Measurements from ENCODE around the gene PCK2. TPM values are rescaled to one million over a fixed set of nuclear protein-coding genes. Genes with fewer than 3 reads are reported as not detected.

PCK2 gene
- total and polyA plus RNA-seq, 2 experiments from 2014 or later, result 68.7 to 88.8 TPM

GRCh38 chr14:24071836-24072430 lies 22.2 kb upstream of the PCK2 start:
- DNase-seq (ENCODE audit: low spot score), result no peak
- Histone ChIP-seq H3K79me2 (no peaks in the 10 kb centered on the region), H2AFZ (no peak overlapping the region), H3K4me1 (ENCODE audit: insufficient read depth) (peaks cover 1% of the 10 kb centered on the region), H3K27ac (no peak overlapping the region), H3K27me3 (peaks cover 3% of the 10 kb centered on the region), H4K20me1 (ENCODE audit: insufficient read depth, poor library complexity, severe bottlenecking) (no peaks in the 10 kb centered on the region), H3K4me2 (no peak overlapping the region), H3K36me3 (replicated peaks; ENCODE audit: insufficient read depth, low read depth) (no peaks in the 10 kb centered on the region), H3K9me3 (ENCODE audit: low read depth) (no peaks in the 10 kb centered on the region), H3K9me2 (replicated peaks; ENCODE audit: insufficient read depth) (no peaks in the 10 kb centered on the region), H3K4me3 (no peak overlapping the region)
- 82% methylated on average over 12 of the region's 12 CpGs for WGBS (ENCODE audit: low lambda C conversion rate, missing lambda C conversion rate)
- TF ChIP-seq CTCF (IDR thresholded peaks at IDR 0.05; ENCODE audit: poor library complexity) (no peak), EZH2phosphoT487 (IDR thresholded peaks at IDR 0.05; ENCODE audit: low read depth, severe bottlenecking, unreplicated experiment) (no peak), EZH2 (IDR thresholded peaks at IDR 0.05; ENCODE audit: borderline replicate concordance) (no peak)

- TF ChIP-seq EZH2 (IDR thresholded peaks at IDR 0.05; ENCODE audit: borderline replicate concordance) (no peak), EZH2phosphoT487 (IDR thresholded peaks at IDR 0.05; ENCODE audit: low read depth, severe bottlenecking, unreplicated experiment) (no peak), CTCF (IDR thresholded peaks at IDR 0.05; ENCODE audit: poor library complexity) (no peak)
- H3K4me1 ChIP-seq (ENCODE audit: insufficient read depth), result no peaks in the 10 kb centered on the region
- no peak overlapping the region for H3K27ac ChIP-seq
- no peaks in the 10 kb centered on the region for H3K79me2 ChIP-seq
- no peaks in the 10 kb centered on the region for H3K9me3 ChIP-seq (ENCODE audit: low read depth)
- no peak for DNase-seq (ENCODE audit: low spot score)
- H3K4me3 ChIP-seq, result no peak overlapping the region
- H2AFZ ChIP-seq, result no peak overlapping the region
- 92% methylated on average over 7 of the region's 7 CpGs for WGBS (ENCODE audit: low lambda C conversion rate, missing lambda C conversion rate)
- H4K20me1 ChIP-seq (ENCODE audit: insufficient read depth, poor library complexity, severe bottlenecking), result no peaks in the 10 kb centered on the region
- no peak overlapping the region for H3K4me2 ChIP-seq
- no peaks in the 10 kb centered on the region for H3K36me3 ChIP-seq (replicated peaks; ENCODE audit: insufficient read depth, low read depth)
- no peaks in the 10 kb centered on the region for H3K9me2 ChIP-seq (replicated peaks; ENCODE audit: insufficient read depth)
- peaks cover 3% of the 10 kb centered on the region for H3K27me3 ChIP-seq
Observed at GRCh38 chr14:24072436-24072835, 21.7 kb upstream of the PCK2 start.

GRCh38 chr14:24072881-24073877 lies 20.9 kb upstream of the PCK2 start:
- Histone ChIP-seq H3K4me2 (no peak overlapping the region), H2AFZ (no peak overlapping the region), H3K4me3 (no peak overlapping the region), H3K9me3 (ENCODE audit: low read depth) (no peaks in the 10 kb centered on the region), H3K79me2 (no peaks in the 10 kb centered on the region), H3K36me3 (replicated peaks; ENCODE audit: insufficient read depth, low read depth) (no peaks in the 10 kb centered on the region), H3K4me1 (ENCODE audit: insufficient read depth) (no peaks in the 10 kb centered on the region), H4K20me1 (ENCODE audit: insufficient read depth, poor library complexity, severe bottlenecking) (no peaks in the 10 kb centered on the region), H3K9me2 (replicated peaks; ENCODE audit: insufficient read depth) (no peaks in the 10 kb centered on the region), H3K27ac (no peak overlapping the region), H3K27me3 (peaks cover 3% of the 10 kb centered on the region)
- WGBS (ENCODE audit: low lambda C conversion rate, missing lambda C conversion rate), result 92% methylated on average over 25 of the region's 26 CpGs
- TF ChIP-seq EZH2phosphoT487 (IDR thresholded peaks at IDR 0.05; ENCODE audit: low read depth, severe bottlenecking, unreplicated experiment) (no peak), EZH2 (IDR thresholded peaks at IDR 0.05; ENCODE audit: borderline replicate concordance) (no peak), CTCF (IDR thresholded peaks at IDR 0.05; ENCODE audit: poor library complexity) (no peak)
- no peak for DNase-seq (ENCODE audit: low spot score)
